HepG2 (cell line): ENCODE results near the gene DCLK1. TPM values are rescaled to one million over a fixed set of nuclear protein-coding genes. Genes with fewer than 3 reads are reported as not detected.

Experiments used
- ATAC-seq: fragments of 200-7000 bp; cut with Tn5 transposase; 3 replicates; pipeline ENCODE4 v1.9.1; 2020; ENCODE audit warnings: mild to moderate bottlenecking, moderate library complexity
- BruUV-seq: library from RNA; stranded (reverse); fragments of 400-500 nt; replicated peaks from 2 replicates; lab custom pipeline; 2021; lab: Mats Ljungman, UMichigan
- CTCF ChIA-PET: fragments of 300-600 bp; formaldehyde crosslinking; extraction: SDS; loops from one replicate; lab custom pipeline; 2021; ENCODE audit warnings: low total read pairs, inconsistent platforms, low intra/inter-chr PET ratio; lab: Yijun Ruan, JAX
- POLR2A ChIA-PET: fragments of 350-600 bp; sonication (Branson Sonifier 250); formaldehyde crosslinking; loops from one replicate; lab custom pipeline; 2020; ENCODE audit warnings: antibody characterized with exemption, inconsistent platforms; lab: Yijun Ruan, JAX
- DNase-seq: peaks from one replicate; pipeline ENCODE4 v3.0.0-alpha.2; 2015; ENCODE audit warnings: low spot score
- FAIRE-seq: peaks from 3 replicates; lab custom pipeline; 2011; peaks lifted over from hg19 to GRCh38; lab: Jason Lieb, UNC
- H2AFZ ChIP-seq: one replicate; pipeline ENCODE4 v1.6.1; 2011; ENCODE audit warnings: low read length, inconsistent platforms
- H3K27ac ChIP-seq: fragments of 300-600 bp; 3 replicates; pipeline ENCODE4 v1.8.0; 2011; ENCODE audit warnings: mixed run types, mild to moderate bottlenecking, mixed read lengths, low read length, inconsistent platforms; ENCODE audit not compliant: insufficient read depth; ENCODE audit errors: extremely low read length
- H3K27me3 ChIP-seq, 2 experiments: fragments of 200-600 bp in 1 of 2; 2 replicates in 1 of 2; 3 replicates in 1 of 2; pipeline versions ENCODE4 v1.6.0 to v1.8.0; 2011; ENCODE audit warnings: low read length in 2 of 2, mild to moderate bottlenecking in 2 of 2, moderate library complexity in 2 of 2, inconsistent platforms in 1 of 2; ENCODE audit not compliant: insufficient read depth in 2 of 2, control insufficient read depth in 1 of 2
- H3K36me3 ChIP-seq, 2 experiments: fragments of 200-600 bp in 1 of 2; replicated peaks in 1 of 2; 2 replicates in 1 of 2; 3 replicates in 1 of 2; pipeline versions ENCODE4 v1.5.1 to v1.8.0; 2011; ENCODE audit warnings: low read length in 2 of 2, inconsistent platforms in 1 of 2; ENCODE audit not compliant: insufficient read depth in 2 of 2, control insufficient read depth in 1 of 2
- H3K4me1 ChIP-seq: 2 replicates; pipeline ENCODE4 v1.5.1; 2012; ENCODE audit warnings: low read length, inconsistent platforms; ENCODE audit not compliant: insufficient read depth
- H3K4me2 ChIP-seq: 2 replicates; pipeline ENCODE4 v1.6.0; 2011; ENCODE audit warnings: low read depth, low read length, inconsistent platforms
- H3K4me3 ChIP-seq, 3 experiments: fragments of 200-600 bp in 1 of 3; sonication (generic), shearing (Covaris generic) in 1 of 3; replicated peaks in 1 of 3; 2 replicates each; pipeline ENCODE4 v1.5.1; 2011 to 2016; ENCODE audit warnings: low read length in 3 of 3, inconsistent platforms in 2 of 3, low read depth in 2 of 3, mild to moderate bottlenecking in 2 of 3, control low read depth in 1 of 3, mixed read lengths in 1 of 3; ENCODE audit not compliant: insufficient read depth in 1 of 3
- H3K79me2 ChIP-seq: one replicate; pipeline ENCODE4 v1.6.1; 2011; ENCODE audit warnings: low read length, inconsistent platforms; ENCODE audit not compliant: insufficient read depth
- H3K9ac ChIP-seq: 2 replicates; pipeline ENCODE4 v1.6.0; 2011; ENCODE audit warnings: mild to moderate bottlenecking, low read depth, low read length, inconsistent platforms; ENCODE audit not compliant: insufficient read depth
- H3K9me3 ChIP-seq: 2 replicates; pipeline ENCODE4 v1.5.1; 2012; ENCODE audit warnings: mild to moderate bottlenecking, low read length
- H4K20me1 ChIP-seq: 2 replicates; pipeline ENCODE4 v1.6.0; 2011; ENCODE audit warnings: inconsistent platforms, mild to moderate bottlenecking, low read length, moderate library complexity; ENCODE audit not compliant: insufficient read depth
- DPF2 ChIP-seq: sonication (generic); formaldehyde crosslinking; IDR thresholded peaks from 2 replicates; pipeline ENCODE4 v1.4.0; 2020; ENCODE audit warnings: mild to moderate bottlenecking, low read depth, missing genetic modification reagents, borderline replicate concordance
- NCOR1 ChIP-seq: fragments of 200-600 bp; sonication (generic); IDR thresholded peaks from 2 replicates; pipeline ENCODE4 v1.7.0; 2017; ENCODE audit warnings: antibody characterized with exemption, low read length, borderline replicate concordance
- NFATC3 ChIP-seq: sonication (generic); formaldehyde crosslinking; IDR thresholded peaks from 2 replicates; pipeline ENCODE4 v1.5.1; 2020; ENCODE audit warnings: mild to moderate bottlenecking, missing genetic modification reagents
- SMAD3 ChIP-seq: sonication (generic); formaldehyde crosslinking; IDR thresholded peaks from 2 replicates; pipeline ENCODE4 v1.4.0; 2020; ENCODE audit warnings: missing genetic modification reagents
- ZNF18 ChIP-seq: sonication (generic); formaldehyde crosslinking; IDR thresholded peaks from 2 replicates; pipeline ENCODE4 v1.8.0; 2022; ENCODE audit warnings: mild to moderate bottlenecking, missing genetic modification reagents; ENCODE audit not compliant: insufficient replicate concordance
- WGBS: methylation state at CpG from one replicate; pipeline ENCODE4 v1.1.6; 2017; ENCODE audit warnings: low lambda C conversion rate; 5-methylcytosine and 5-hydroxymethylcytosine counted together
- in situ Hi-C: cut with HindIII; loops from 2 replicates; pipeline ENCODE4 v1.10.0; 2017; ENCODE audit warnings: low pct_unique_long_range_greater_than_20kb; ENCODE audit not compliant: extremely low pct_ligation_motif_present
- intact Hi-C: fragments of 100-400 bp; cut with micrococcal nuclease; formaldehyde crosslinking; loops from one replicate; pipeline ENCODE4 v1.10.0; 2022; ENCODE audit not compliant: unreplicated experiment
- polyA plus RNA-seq, 8 experiments: library from polyadenylated mRNA; depleted of rRNA in 3 of 8; stranded (reverse) in 7 of 8; unstranded in 1 of 8; fragments of >200 nt; fragmentation: Illumina TruSeq in 4 of 8; extraction: Trizol in 4 of 8; gene quantifications; 2 replicates each; pipeline versions ENCODE4 v1.2.1 to v1.2.3, GENCODE V29; 2011 to 2016; ENCODE audit warnings: low read depth in 4 of 8, missing spikeins in 1 of 8, mixed read lengths in 1 of 8; ENCODE audit not compliant: insufficient read depth in 1 of 8
- total RNA-seq, 5 experiments: library from RNA; depleted of rRNA; stranded (reverse); fragments of >200 nt; fragmentation: Illumina TruSeq; extraction: Trizol; gene quantifications; 2 replicates each; pipeline ENCODE4 v1.2.3, GENCODE V29; 2016; ENCODE audit warnings: low read depth in 1 of 5
- TF ChIP-seq, protein P1 (sequence below): sonication (generic); formaldehyde crosslinking; IDR thresholded peaks from 2 replicates; pipeline ENCODE4 v1.4.0; 2020; ENCODE audit warnings: mild to moderate bottlenecking, missing genetic modification reagents
- TF ChIP-seq, protein P2 (sequence below): sonication (generic); formaldehyde crosslinking; conservative IDR thresholded peaks from 2 replicates; pipeline ENCODE4 v1.4.0; 2020; ENCODE audit warnings: missing genetic modification reagents

Gene DCLK1
- total and polyA plus RNA-seq, 2 of the 13 experiments (the other 11 are each of a cell fraction or from before 2014, with no cell fraction given) = not detected

GRCh38 chr13:35909837-35910540 lies 221.2 kb downstream of the DCLK1 start (continued):
- TF ChIP-seq NCOR1 (no peak), NFATC3 (no peak)

GRCh38 chr13:35909091-35909490 lies 222.1 kb downstream of the DCLK1 start:
- BruUV-seq = no TSS peak
- Histone ChIP-seq H3K27me3 (no peaks in the 10 kb centered on the region), H3K4me1 (no peaks in the 10 kb centered on the region)
- in situ Hi-C loops = no loop called here
- TF ChIP-seq ZNF18 (no peak), SMAD3 (CRISPR knock-in tag) (no peak), DPF2 (CRISPR knock-in tag) (no peak)
- TF ChIP-seq, protein P1, sequence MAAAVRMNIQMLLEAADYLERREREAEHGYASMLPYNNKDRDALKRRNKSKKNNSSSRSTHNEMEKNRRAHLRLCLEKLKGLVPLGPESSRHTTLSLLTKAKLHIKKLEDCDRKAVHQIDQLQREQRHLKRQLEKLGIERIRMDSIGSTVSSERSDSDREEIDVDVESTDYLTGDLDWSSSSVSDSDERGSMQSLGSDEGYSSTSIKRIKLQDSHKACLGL = no peak
- TF ChIP-seq, protein P2, sequence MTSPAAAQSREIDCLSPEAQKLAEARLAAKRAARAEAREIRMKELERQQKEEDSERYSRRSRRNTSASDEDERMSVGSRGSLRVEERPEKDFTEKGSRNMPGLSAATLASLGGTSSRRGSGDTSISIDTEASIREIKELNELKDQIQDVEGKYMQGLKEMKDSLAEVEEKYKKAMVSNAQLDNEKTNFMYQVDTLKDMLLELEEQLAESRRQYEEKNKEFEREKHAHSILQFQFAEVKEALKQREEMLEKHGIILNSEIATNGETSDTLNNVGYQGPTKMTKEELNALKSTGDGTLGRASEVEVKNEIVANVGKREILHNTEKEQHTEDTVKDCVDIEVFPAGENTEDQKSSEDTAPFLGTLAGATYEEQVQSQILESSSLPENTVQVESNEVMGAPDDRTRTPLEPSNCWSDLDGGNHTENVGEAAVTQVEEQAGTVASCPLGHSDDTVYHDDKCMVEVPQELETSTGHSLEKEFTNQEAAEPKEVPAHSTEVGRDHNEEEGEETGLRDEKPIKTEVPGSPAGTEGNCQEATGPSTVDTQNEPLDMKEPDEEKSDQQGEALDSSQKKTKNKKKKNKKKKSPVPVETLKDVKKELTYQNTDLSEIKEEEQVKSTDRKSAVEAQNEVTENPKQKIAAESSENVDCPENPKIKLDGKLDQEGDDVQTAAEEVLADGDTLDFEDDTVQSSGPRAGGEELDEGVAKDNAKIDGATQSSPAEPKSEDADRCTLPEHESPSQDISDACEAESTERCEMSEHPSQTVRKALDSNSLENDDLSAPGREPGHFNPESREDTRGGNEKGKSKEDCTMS (CRISPR knock-in tag) = no peak
- TF ChIP-seq, all 625 proteins: peak for 0
- no peaks in the 10 kb centered on the region for H3K36me3 ChIP-seq
- no peak overlapping the region for H3K4me2 ChIP-seq
- no peak overlapping the region for H3K4me3 ChIP-seq
- ATAC-seq (no peak), FAIRE-seq (no peak), DNase-seq (no peak)
- H2AFZ ChIP-seq = no peak overlapping the region
- no peak overlapping the region for H3K9ac ChIP-seq
- no peaks in the 10 kb centered on the region for H4K20me1 ChIP-seq
- H3K27ac ChIP-seq = no peak overlapping the region
- H3K9me3 ChIP-seq = no peaks in the 10 kb centered on the region
- intact Hi-C loops = no loop called here
- 19% methylated on average over 4 of the region's 4 CpGs for WGBS
- CTCF ChIA-PET = no interaction called here
- POLR2A ChIA-PET = no interaction called here
- H3K79me2 ChIP-seq = no peaks in the 10 kb centered on the region
